HG02623 (cell line): ENCODE results near the gene ADAMTS19.

Source experiments
- ATAC-seq: cut with Tn5 transposase; IDR thresholded peaks from one replicate; pipeline ENCODE4 v1.9.1; 2021; ENCODE audit warnings: moderate library complexity; ENCODE audit not compliant: unreplicated experiment

The ADAMTS19 gene

DNA sequence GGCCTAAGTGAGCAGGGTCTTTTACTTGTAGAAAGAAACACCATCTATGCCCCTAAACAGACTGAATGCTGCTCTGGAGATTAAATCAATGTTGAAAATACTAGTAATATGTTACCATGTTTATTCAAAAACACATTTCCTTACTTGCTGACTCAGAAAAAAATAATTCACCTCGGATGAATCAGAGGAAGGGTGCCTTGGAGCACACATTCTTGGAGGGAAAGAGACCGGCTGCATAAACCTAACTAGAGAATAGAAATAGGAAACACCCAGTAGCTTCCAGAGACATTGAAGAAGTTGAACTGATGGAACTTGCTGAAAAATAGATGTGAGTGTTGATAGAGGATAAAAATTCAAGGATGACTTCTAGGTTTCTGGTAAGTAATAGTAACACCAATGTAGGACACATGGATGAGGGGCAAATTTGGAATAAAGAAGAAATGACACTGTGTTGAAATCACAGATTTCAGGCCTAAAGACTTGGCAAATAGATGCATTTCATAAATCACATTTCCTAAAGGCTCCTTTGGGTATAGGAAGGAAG, 210.9 kb downstream of the ADAMTS19 start:
- ATAC-seq = no peak

DNA sequence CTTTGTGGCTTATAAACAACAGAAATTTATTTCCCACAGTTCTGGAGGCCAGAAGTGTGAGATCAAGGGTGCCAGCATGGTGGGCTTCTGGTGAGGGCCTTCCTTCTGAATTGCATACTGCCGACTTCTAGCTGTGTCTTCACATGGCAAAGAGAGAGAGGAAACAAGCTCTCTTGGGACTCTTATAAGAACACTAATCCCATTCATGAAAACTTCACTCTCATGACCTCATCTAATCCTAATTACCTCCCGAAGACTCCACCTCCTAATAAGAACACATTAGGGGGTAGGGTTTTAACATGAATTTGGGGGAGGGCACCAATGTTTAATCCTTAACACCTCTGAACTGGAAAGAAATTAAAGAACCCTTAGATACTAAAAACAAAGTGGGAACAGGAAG, 211.9 kb downstream of the ADAMTS19 start:
- ATAC-seq = no peak

- no peak for ATAC-seq
Observed at GRCh38 chr5:129679671-129680070, 219.6 kb downstream of the ADAMTS19 start.

GRCh38 chr5:129687941-129688340, 227.8 kb downstream of the ADAMTS19 start:
- ATAC-seq = no peak

- no peak for ATAC-seq
Observed at GRCh38 chr5:129689045-129689444, 228.9 kb downstream of the ADAMTS19 start.

- ATAC-seq = no peak
Observed at GRCh38 chr5:129691220-129691619, 231.1 kb downstream of the ADAMTS19 start.

GRCh38 chr5:129696636-129697035, 236.5 kb downstream of the ADAMTS19 start:
- no peak for ATAC-seq

DNA sequence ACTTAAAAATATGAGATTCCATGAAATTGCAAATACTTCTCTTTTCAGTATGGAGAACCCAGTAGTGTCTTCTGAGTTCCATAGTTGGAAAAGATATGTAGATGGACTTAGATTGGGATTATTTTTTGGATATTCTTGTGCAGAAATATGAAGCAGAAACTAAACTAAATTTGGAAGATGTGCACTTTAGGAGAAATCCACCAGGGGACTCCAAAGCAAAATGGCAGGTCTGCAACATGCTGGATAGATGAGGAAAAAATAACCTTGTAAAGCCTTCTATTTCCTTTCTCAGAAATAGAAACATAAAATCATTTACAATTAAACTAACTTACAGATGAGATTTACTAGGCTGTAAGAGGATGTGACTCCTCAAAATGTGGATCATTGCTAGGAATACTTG, 238.6 kb downstream of the ADAMTS19 start:
- ATAC-seq = no peak

DNA sequence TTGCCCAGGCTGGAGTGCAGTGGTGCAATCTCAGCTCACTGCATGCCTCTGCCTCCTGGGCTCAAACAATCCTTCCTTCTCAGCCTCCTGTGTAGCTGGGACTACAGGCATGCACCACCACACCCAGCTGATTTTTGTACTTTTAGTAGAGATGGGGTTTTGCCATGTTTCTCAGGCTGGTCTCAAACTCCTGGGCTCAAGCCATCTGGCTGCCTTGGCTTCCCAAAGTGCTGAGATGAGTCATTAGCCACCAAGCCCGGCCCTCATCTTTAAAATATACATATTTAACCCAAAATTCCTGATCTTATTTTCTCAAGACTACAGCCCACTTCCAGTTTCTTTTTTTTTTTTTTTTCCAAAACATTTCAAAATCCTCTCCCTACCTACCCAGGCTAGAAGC, 256.1 kb downstream of the ADAMTS19 start:
- no peak for ATAC-seq

GRCh38 chr5:129716651-129717050, 256.6 kb downstream of the ADAMTS19 start:
- ATAC-seq = no peak

DNA sequence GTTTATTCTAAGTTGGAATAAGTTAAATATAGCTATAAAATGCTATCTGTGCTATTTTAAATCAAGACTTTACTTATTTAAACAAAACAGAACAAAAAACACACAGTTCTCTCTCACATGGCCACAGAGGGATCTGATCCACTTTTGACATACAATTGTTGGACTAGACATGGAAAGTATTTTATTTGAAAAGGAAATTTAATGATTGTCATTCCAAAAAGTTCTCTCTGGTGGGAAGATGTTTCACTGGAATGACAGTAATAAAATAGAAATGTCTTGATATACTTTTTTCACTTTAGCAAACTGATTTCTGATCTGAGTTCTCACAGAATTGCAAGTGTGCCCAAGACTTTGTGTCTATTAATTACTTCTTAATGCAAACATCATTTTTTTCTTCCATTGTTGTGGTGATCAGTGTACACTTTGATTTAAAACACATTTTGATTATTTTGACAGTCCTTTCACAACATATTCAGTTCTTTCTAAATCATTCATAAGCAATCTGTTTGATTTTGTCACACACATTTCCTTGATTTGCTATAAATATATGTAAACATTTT, 257.7 kb downstream of the ADAMTS19 start:
- ATAC-seq = no peak

- no peak for ATAC-seq
Observed at GRCh38 chr5:129718471-129719090, 258.5 kb downstream of the ADAMTS19 start.

DNA sequence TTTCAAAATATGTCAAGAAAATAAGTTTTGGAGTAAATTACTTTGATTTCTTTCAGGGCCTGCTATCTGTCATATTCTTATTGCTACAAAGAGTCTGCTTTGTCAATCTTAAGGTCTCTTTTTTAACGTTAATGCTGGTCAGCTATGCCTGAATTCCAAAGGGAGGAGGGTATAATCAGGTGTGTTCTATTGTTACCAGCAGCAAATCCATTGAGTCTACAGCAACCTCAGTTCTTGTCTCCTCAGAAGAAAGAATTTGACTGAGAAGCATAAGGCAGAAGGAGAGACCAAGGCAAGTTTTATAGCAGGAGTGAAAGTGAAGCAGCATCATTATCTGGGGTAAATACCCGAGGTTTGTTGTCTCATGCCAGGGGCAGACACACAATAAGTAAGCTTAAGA, 264.1 kb downstream of the ADAMTS19 start:
- no peak for ATAC-seq

DNA sequence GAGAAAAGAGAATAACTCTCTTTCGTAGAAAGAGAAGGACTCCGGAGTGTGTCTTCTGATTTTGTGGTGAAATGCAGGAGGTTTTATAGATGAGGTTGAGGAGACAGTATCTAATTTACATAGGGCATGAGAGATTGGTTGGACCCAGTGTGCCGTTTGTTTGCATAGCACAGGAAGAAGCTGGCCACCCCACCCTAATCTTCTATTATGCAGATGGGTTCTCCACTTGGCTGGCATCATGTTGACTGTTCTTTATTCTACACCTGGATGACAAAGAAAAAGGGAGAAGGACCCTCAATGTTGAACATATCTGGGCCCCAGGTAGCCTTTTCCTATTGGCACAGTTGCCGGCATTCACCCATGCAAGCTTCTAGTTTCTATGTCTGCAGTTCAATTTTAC, 264.5 kb downstream of the ADAMTS19 start:
- no peak for ATAC-seq

DNA sequence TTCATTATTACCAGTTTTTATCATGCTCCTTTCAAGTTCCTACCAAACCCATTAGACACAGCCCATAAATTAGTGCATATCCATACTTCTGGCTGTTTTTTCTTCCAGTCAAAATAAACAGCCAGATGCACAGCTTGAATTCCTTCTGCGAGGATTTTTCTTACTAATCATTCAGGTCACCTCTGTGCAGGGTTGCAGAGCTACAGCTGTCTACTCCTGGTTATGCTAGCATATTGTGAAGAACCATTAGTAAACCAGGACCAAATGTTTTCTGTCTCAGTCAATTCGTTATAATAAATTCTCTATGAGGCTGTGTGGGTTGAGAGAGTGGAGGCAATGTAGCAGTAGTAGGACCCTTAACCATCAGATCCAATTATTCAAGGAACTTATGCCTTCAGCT, 279.7 kb downstream of the ADAMTS19 start:
- ATAC-seq = no peak

GRCh38 chr5:129743541-129744187, 283.6 kb downstream of the ADAMTS19 start:
- ATAC-seq = no peak

DNA sequence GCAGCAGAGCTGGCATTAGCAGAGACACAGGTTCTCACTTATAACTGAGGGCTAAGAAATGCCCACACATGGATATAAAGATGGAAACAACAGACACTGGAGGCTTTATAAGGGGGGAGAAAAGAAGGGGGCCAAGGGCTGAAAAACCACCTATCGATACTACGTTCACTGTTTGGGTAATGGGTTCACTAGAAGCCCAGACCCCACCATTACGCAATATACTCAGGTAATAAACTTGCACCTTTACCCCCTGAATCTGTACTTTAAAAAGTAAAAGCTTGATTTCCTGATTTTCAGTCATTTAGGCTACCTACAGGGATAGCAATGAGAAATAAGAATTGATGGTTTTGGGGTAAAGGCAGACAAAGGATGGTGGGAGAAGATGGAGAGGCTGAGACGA, 285.9 kb downstream of the ADAMTS19 start:
- no peak for ATAC-seq

GRCh38 chr5:129746876-129747275, 286.8 kb downstream of the ADAMTS19 start:
- ATAC-seq = no peak

DNA sequence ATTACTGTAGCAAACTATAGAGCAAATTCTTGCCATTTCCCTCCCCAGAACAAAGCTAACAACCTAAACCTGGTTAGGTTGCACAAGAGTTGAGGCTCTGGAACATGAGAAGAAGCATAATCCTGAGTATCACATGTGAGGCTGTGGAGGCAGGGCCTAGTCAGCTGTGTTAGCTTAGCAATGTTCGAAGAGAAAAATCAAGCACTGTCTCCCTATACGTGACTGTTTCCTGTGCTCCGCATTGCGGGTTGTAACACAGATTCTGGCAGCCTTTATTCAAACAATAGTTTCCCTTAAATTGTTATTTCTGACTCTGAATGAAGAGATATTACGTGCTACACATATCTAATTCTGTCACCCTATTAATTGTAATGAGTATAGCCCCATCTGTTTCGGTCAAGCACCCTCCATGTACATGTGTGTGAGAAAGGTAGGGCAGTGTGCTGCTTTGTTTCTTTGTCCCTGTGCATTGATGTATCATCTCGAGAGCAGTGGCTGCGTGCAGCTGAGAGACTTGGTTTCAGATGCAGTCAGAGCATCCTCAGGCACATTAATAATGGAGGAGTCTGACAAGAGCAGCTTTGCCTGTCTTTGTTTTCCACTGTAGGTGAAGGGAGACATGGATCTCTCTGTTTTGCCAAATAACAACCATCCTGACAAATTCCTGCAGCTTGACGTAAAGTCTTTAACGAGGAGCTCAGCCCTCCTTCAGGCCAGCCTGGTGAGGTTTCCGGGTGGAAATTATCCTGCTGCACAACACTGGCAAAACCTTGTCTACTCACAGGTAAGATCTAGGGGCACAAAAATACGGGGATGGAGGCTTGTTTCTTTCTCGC, 287.7 kb downstream of the ADAMTS19 start, which contains the start of gene MINAR2:
Gene MINAR2, plus strand, starts transcription at position 523 of the 836 bp plus-strand sequence. Its CDS starts 97 bp downstream, at position 620.
- ATAC-seq = no peak

GRCh38 chr5:129748913-129749880, 289.1 kb downstream of the ADAMTS19 start:
- ATAC-seq = no peak
